DMS53 treated with DMSO at 0.1 percent for 48 hours (cell line): ENCODE data around the gene STAG1.
"Not testable (repeated sequence)": the region's sequence is repeated elsewhere in the genome, so short reads cannot be mapped to it uniquely, and the experiment has no call there.

Experiments used
- DNase-seq: peaks from one replicate; lab custom pipeline; 2025; ENCODE audit not compliant: unreplicated experiment; lab: John Stamatoyannopoulos, UW

The STAG1 gene

DNA sequence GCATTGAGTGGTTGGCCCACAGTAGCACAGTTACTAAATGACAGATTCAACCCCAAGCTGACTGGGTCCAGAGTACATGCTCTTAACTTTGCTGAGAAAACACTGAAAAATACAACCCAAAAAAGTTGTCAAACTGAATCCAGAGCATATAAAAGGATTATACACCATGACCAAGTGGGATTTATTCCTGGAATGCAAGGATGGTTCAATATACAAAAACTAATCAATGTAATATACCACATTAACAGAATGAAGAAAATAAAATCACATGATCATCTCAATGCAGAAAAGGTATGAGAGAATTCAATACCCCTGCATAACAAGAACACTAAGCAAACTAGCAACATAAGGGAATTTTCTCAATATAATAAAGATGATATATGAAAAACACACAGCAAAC, 98.5 kb downstream of the STAG1 start:
- no peak for DNase-seq

DNA sequence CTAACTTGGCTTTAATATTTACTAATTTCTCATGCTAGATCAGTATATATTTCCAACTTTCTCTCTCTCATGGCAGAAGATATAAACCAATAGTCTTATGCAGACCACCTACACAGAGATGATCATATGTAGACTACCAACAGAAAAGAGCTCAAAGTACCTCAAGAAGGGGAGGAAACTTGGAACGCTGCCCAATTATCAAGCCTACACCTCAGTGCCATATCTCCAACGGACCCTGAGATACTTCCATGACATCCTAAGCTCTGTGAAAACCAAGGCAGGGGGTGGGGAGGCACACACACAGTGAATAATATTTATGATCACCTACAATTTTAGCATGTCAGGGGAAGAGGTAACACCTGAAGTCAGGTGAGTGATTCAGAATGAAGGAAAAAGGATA, 100.6 kb downstream of the STAG1 start:
- DNase-seq = no peak

DNA sequence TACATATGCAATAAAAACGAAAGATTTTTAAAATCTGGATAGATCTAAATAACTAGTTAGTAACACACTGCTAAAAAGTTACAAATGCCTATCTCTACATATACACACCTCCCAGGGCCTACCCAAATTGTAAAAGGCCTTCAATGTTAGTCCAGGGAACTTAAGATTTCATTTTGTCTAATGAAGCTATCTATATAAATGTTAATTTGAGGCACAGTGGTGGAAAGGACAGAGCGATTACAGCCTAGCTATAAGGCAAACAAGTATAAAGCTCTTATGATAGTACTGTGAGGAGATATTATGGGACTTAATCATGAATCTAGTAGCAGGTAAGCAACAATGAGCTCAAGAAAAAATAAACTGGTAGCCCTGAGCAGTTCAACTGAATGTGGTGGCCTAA, 101.7 kb downstream of the STAG1 start:
- no peak for DNase-seq

DNA sequence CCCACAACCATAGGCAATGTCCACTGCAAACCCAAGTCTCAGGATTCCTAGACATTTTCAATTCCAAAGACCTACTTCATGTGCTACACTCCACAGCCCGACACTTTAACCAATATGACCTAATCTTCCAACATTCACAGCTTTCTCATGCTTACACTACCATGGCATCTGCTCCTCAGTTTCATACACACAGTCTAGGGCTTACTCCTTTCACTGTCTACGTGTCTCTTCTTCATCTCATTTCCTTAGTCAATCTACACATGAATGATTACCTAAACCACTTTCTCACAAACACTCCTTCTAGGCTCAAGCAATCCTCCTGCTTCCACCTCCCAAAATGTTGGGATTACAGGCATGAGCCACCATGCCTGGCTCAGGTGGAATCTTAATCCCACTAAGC, 106.3 kb downstream of the STAG1 start:
- DNase-seq = no peak

DNA sequence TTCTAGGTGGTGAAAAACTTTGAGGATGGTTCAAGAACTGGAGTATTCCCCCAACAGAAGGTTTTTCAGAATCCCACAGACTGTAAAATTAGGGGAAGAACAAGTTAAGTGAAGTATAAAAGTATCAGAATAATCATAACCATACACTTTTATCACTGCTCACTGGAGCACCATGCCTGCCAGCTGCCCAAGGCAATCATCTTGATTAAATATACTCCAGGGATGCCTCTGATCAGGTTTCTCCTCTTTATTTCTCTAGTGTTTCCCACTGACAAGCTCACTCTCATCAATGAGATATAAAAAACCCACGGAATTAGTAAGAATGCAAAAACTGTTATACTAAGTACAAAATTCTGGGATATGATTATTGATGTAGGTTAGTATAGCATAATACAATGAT, 108.0 kb downstream of the STAG1 start:
- no peak for DNase-seq

DNA sequence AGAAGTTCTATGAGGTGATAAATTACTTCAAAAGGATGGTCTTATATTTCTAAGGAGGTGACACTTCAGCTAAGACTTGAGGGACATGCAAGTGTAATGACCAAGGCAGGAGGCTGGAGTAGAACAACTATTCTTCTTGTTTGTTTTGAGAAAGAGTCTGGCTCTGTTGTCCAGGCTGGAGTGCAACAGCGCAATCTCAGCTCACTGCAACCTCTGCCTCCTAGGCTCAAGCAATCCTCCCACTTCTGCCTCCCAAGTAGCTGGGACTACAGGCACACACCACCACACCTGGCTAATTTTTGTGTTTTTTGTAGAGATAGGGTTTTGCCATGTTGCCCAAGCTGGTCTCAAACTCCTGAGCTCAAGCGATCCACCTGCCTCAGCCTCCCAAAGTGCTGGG, 108.8 kb downstream of the STAG1 start:
- not testable (repeated sequence) for DNase-seq

DNA sequence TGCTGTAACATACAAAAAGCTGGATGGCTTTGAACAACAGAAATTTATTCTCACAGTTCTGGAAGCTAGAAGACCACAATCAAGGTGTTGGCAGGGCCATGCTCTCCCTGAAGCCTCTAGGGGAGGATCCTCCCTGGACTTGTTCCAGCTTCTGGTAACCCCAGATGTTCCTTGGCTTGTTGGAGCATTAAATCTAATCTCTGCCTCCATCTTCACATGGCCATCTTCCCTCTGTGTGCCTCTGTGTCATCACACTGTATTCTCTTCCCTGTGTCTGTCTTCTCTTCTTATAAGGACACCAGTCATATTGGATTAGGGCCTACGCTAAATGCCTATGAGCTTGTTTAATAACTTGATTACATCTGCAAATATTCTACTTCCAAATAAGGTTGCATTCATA, 109.5 kb downstream of the STAG1 start:
- no peak for DNase-seq

DNA sequence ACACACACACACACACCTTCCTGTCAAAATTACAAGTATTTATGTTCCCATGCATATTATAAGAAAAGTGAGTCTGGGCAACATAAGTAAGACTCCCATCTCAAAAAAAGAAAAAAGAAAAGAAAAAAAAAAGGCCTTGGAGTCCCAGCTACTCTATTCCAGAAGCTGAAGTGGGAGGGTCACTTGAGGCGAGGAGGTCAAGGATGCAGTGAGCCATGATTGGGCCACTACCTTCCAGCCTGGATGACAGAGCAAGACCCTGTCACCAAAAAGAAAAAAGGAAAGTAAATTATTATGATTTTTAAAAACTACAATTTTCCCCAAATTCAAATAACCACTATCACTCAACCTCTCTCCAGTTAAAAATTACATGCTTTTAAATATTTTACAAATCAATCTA, 113.1 kb downstream of the STAG1 start:
- no peak for DNase-seq

DNA sequence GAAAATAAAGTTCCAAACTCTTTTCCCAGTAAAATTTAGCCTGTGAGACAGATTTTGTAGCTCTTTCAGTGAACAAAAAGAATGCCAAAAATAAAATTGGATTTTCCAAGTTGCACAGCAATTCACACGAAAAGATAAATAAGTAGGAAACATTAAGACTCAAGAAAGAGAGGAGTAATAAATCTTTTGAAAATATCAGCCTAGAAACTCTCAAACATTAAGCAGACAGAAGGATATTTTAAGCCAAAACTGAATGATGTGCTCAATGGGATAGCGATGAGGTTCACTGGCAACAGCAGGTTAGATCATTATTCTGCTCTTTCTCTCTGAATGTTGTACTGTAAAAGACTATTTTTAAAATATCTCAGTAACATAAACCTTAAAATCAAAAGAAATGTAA, 115.0 kb downstream of the STAG1 start:
- no peak for DNase-seq

DNA sequence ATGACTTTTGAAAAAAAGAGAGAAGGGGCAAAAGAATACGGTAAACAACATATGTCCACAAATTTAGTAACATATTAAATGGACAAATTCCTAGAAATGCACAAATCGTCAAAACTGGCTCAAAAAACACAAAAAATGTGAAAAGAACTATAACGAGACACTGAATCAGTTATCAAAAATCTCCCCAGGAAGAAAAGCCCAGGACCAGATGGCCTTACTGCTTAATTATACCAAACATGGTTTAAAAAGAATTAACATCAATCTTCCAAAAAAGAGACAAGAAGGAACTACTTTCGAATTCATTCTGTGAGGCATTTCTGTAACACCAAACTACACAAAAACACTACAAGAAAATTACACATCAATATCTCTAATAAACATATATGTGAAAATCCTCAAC, 117.4 kb downstream of the STAG1 start:
- no peak for DNase-seq

DNA sequence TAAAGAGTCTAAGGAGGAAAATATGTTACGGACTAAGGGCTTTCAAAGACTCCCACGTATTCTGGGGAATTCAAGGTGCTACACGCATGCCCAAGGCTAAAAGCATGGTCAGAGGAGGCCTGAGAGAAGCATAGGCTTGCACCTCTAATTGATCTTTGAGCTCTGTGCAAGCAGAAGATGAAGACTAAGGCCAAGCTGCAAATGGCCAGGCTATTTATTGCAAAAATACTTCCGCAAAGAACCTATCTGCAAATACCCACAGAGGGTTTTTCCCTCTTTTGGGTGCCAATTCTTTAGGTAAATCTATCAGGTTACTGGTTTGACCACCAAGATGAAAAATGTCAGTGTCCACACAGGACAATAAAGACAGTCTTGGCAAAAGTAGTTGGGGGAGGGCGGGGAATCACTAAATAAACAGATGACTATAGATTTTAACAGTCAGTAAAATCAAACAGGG, 119.5 kb downstream of the STAG1 start:
- no peak for DNase-seq

DNA sequence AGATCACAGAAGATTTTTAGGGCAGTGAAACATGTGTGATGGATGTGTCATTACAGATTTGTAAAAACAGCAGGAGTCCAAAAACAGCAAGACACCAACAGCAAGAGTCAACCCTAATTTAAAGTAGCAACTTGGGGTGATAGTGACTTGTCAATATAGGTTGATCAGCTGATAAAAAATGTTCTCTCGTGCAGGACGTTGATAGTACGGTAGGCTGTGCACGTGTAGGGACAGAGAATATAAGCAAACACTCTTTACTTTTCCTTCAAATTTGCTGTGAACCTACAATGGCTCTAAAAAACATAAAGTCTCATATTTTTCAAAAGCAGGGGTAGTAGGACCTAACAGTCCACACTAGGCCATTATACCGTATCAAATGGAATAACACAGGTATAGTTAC, 120.8 kb downstream of the STAG1 start:
- DNase-seq = no peak

DNA sequence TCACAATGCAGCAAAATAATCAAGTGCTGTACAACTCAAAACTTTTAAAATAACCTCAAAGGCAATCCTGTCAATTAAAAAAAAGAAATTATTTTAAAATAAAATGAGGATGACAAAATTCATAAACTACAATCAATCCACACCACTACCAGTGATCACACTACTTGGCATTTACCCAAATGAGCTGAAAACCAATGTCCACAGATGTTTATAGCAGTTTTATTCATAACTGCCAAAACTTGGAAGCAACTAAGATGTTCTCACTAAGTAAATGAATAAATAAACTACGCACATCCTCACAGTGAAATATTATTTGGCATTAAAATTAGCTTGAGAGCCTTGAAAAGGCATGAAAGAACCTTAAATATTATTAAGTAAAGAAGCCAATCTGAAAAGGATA, 121.3 kb downstream of the STAG1 start:
- DNase-seq = no peak

DNA sequence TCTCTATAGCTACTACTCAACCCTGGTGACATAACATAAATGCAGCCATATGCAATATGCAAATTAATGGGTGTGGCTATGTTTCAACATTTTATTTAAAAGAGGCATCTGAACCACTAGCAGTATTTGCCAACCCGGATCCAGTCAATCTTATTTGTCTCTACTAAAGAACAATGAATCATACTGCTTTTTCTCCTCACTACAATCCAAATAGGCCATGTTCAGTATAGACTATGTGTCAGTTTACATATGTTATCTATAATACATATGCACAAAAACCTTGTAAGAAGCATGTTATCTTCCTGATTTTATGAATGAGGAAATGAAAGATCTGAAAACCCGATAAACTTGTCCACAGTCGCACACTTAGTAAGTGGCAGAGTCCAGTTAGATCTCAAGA, 125.7 kb downstream of the STAG1 start:
- no peak for DNase-seq

DNA sequence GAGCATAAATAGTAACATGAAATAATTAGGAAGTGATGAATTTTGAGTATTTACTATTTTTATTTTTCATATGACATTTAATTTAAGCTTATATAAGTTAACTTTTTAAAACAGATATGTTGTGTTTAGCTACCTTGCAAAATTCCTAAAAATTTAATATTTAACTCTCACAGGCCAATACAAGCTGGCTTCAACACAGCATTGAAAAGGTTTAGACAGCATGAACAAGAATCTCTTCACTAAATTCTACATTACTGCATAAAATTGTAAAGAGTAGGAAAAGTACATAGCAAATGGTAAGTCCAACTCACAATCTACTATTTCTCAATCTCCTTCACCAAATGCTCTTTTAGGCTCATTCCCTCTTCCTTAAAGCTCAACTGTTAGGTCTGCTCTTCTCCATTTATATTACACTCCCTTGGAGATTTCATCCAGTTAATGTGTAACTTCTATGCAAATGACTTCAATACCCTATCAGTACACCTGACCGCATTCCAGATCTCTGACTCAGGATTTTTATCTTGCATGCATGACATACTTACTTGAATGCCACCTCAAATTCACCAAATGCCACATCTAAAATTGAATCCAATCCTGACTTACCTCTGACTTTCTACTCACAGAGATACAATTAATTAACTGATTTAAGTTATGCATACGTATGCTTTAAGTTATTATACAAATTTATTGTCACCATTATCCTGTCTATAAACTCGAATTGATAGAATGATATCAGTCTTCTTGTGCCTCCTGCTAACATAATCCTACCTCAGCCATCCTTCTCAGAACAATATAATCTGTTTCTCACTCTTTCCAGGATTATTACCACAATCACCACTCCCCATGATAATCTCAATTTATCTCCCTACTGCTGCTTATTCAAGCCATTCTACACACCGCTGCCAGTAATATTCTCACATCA, 127.0 kb downstream of the STAG1 start:
- DNase-seq = peak; percentile 83

DNA sequence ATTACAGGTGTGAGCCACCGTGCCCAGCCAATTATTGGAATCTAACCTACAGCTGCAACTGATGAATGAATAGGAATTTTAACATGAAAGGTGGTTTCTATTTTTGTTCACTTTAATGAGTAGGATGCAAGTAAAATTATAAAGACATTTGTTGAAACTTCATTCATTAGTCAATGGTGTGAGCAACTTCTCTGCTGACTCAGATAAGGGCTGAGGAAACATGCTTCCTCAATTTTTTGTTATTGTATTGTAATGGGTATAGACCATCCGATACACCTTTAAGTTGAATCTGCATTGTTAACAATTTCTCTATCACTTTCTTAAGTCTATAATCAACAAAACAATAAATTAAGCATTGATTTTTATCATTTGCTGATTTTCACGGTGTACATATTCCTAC, 127.8 kb downstream of the STAG1 start:
- DNase-seq = no peak

DNA sequence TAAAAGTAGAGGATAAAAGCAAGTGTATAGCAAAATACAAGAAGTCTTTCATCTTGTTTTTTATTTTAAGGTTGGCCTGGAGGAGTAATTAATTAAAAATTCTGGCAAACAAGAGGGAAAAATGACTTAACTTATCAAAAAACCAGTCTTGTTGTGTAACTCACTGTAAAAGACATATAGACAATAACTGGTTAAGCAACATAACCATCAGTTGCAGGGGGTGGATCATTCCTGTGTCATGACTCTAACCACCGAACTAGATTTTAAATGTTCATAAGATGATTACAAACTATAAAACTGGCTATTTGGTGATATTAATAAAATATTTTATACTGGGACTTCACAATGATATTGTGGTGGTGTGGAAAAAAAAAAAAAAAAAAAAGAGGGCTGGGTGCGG, 130.6 kb downstream of the STAG1 start:
- no peak for DNase-seq

DNA sequence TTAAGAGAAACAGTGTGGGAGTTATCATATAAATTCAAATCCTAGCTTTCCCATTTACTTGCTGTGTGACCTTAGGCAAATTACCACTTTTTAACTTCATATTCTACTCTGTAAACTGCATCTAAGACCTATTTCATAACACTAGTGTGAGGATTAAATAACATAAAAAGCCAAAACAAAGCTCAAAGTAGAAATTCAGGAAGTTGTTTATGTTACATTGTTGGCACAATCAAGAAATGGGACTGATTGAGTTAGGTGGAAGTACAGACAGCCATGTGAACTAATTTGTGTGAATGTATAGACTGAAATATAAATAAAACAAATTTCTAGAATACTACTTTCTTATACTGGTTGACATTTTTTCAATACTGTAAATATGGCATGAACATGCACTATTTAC, 131.7 kb downstream of the STAG1 start:
- no peak for DNase-seq

DNA sequence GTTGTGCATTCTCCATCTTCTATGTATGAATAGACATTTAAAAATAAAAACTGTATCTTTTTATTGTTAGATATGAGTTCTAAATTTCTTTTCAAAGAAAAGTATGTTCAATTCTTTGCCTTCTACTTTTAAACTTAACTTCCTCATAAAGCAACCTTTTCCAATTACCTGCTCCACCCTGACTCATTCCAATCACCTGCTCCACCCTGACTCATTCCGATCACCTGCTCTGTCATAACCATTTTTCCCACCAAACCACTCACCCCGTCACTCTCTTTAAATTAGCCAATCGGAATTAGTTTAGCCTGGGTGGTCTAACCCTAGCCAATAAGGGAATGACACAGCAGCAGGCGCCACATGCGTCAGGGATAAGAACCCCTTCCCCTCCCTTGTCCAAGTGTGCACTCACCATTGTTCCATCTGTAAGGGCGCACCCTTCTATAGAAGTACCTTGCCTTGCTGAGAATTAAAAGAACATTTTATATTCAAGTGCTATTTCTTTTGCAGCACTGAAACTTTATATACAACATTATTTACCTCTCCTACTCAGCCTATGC, 134.1 kb downstream of the STAG1 start:
- DNase-seq = not testable (repeated sequence)

DNA sequence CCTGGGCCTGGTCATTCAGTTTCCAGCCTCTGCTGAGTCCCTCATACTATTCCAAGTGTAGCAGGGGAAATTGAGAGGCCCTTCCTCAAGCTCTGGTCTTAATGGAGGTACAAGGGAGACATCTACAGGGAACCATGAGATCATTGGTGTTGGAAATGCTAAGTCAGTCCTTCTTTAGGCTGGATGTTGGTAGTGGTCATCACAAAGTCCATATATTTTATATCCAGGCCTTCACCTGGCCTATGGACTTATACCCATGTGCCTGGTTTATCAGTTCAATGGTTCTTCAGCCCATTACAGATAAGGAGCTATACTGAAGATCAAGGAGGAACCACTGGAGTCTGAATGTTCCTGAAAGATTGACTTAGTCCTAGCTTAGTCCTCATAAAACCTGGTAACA, 135.0 kb downstream of the STAG1 start:
- DNase-seq = no peak

DNA sequence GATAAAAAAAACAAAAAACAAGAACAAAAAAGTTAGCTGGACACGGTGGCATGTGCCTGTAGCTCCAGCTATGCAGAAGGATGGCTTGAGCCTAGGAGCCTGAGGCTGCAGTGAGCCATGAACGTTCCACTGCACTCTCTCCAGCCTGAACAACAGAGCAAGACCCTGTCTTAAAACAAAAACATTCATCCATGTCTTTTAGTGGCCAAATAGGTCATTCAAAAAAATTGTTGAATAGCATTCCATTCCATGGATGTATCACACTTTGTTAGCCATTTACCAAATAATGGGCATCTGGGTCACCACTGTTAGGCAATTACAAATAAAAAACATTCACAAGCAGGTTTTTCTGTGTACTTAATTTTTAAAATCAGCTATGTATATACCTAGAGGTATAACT, 139.7 kb downstream of the STAG1 start:
- DNase-seq = no peak

DNA sequence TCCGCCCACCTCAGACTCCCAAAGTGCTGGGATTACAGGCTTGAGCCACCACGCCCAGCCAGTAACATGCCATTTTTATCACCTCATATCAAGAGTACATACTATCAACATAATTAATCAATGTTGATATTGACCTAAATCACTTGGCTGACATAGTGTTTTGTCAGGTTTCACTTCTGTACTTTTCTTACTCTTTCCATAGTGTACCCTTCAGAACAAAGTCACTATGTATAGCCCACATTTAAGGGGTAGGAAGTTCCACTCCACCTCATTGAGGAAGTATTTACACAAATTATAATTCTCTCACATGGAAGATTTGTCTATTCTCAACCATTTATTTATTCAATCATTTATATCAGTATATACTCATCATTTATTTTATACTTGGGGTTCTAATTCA, 145.2 kb downstream of the STAG1 start:
- DNase-seq = no peak

DNA sequence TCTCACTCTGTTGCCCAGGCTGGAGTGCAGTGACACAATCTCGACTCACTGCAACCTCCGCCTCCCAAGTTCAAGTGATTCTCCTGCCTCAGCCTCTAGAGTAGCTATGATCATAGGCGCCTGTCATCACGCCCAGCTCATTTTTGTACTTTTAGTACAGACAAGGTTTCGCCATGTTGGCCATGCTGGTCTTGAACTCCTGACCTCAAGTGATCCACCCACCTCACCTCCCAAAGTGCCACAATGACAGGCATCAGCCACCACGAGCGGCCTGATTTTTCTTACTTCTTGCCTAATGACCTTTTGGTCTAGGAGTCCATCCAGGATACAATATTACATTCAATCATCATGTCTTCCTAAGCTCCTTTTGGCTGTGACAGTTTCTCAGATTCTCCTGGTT, 146.0 kb downstream of the STAG1 start:
- not testable (repeated sequence) for DNase-seq
